HG02610 (cell line): ENCODE data around the gene ABCB1.

Source experiments
- ATAC-seq: cut with Tn5 transposase; IDR thresholded peaks from one replicate; pipeline ENCODE4 v1.9.1; 2021; ENCODE audit warnings: mild to moderate bottlenecking, moderate library complexity; ENCODE audit not compliant: unreplicated experiment

Gene ABCB1

DNA sequence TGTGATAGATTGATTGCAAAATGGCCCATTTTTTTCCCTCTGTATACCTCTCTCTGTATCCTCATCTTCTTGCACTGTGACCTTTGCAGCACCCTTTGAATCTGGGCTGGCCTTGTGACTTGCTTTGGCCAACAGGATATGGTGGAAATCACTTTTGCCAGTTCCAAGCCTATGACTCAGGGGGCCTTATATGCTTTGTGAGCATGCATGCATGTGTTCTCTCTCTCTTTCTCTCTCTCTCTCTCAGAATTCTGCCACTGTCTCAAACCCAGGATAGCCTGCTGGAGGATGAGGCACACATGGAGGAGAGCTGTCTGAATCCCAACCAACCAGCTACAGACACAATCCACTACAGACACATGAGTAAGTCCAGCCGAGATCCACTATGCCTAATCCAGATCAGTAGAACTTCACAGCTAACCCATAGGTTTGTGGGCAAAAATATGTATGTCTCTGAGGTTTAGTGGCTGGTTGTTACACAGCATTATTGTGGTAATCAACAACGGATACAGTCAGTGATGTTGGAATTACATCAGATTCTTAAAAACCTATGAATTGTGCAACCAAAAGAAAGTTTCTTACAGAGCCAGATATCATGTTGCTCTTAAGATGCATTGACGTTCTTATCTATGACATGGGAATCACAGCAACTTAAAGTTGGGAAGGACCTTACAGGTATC lies 83.4 kb downstream of the ABCB1 start:
- no peak for ATAC-seq

DNA sequence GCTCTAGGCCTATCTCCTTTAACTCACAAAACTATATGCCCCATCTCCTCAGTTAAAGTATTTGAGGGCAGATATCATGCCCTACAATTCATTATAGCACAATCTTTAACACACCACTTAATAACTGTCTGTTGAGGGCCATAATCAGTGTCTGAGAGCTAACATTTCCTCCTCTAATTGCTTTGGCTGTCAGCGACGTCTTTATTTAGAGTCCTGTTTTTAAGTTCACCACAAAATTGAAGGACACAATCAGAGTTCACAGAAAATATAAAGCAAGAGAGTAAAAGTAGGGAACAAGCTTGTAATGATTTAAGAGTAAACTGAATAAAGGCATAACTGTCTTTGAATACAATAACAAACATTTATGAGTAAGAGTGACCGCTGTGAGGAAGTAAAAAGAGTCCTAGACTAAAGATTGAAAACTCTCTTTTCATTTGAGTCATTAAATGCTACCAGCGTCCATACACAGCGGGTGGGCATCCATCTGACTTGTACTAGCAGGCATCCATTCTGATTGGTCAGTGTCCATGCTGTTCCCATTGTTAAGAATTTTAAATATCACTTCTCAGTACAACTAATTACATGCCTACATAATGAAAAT lies 86.8 kb downstream of the ABCB1 start:
- ATAC-seq, result no peak

DNA sequence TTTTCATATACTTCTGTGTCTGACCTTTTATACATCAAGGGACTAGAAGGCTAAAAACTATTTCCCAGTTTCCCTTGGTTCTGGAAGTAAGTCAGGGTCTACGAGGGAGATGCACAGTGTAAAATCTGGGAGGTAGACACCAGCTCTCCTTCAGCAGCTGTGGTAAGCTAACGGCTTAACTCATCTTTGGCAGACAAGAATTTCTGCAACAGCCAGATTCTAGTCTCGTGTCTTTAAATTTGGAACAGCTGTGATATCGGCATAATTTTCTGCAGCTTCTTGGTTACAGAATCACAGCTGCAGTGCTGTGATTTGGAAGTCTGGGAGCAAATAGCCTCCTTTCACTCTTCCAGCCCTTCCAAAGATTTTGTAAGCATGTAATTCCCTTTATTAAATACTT lies 87.8 kb downstream of the ABCB1 start:
- ATAC-seq, result no peak

DNA sequence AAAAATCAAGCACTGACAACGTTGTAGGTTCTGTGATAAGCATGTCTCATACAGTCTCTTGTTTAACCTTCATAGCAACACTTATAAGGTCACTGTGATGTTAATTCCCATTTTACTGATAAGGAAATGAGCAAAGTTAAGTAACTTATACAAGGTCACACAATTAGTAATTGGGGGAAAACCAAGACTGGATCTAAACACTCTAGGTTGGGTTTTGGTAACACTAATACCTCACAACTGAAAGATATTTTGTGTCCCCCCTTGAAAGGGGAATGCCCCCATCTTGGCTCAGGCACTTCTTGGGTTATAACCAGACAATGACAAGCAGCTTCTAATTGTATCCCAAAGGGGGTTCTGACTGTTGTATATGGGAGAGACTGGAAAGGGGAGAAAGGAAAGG lies 89.2 kb downstream of the ABCB1 start:
- ATAC-seq, result peak; percentile 42

DNA sequence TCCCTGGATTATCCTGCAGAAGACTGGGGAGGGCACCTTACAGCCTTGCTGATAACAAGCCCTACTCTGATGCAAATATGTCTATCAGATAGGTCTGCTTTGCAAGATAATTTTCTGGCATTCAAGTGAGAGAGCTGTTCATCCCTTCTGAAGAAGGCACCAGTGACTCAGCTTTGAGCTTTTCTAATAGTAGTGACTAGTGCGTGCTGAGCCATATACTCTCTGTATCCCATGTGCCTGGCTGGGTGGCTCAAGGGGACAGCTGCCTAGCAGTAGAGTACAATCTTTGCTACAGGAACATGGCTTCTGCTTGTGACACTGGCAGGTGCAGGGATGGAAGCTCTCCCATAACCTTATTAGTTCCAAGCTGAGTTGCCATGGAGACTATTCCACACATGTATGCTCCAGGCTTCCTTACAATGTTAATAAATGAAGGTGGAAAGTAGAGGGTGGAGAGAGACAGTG lies 90.2 kb downstream of the ABCB1 start:
- no peak for ATAC-seq

DNA sequence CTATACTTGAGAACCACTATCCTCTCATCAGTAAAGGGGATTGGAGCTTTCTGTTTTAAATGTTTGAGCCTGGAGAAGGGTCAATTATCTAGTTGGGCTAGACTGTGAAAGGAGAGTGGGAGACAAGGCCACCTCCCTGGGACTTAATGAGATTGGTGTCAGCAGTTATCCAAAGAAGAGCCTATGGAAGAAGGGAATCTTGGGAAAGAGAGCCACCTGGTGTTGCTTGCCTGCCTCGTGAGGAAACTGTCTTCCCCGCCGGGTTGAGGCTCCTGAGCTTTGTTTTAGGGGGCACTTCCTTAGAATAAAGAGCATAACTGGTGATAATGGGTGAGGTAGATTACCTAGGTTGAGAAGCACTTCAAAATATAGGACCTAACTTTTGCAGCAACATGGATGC lies 93.2 kb downstream of the ABCB1 start:
- no peak for ATAC-seq

DNA sequence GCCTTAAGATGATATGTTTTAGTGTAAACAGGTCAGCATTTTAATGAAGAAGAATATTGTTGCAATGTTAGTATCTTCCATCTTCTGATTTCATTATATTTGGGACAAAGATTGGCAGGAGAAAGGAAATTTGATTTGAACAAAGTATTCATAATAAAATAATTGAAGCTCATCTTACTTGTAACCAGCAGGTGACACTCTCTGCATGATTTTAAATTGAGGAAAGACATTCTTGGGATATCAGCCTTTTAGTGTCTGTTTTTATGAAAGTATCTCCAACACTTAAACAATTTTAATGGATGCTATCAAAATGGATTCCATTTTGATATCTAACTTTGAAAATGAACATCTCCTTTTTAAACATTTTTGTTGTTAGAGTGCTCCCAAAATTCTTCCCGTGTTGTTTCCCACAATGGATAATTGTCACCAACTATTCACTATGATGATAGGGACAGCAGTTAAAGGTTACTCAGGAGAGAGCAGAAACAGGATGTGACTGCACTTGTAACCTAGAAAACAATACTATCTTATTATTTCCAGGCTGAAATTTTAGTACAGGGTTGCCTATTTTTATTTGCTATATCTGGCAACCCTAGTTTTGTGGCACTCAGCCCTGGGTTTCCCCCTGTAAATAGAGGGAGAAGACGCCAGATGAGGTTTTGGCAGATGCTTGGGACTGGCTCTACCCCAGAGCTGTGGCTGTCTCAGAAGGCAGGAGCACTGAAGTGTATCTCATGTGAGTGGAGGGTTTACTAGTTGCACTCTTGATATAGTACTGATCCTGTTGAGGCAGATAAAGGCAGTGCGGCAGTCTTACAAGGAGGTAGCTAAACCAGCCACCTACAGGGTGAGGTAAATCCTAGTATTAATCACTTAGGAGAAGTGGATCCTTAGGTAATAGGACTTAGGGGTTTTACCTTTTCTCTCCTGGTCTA lies 94.2 kb downstream of the ABCB1 start:
- ATAC-seq, result peak; percentile 34

DNA sequence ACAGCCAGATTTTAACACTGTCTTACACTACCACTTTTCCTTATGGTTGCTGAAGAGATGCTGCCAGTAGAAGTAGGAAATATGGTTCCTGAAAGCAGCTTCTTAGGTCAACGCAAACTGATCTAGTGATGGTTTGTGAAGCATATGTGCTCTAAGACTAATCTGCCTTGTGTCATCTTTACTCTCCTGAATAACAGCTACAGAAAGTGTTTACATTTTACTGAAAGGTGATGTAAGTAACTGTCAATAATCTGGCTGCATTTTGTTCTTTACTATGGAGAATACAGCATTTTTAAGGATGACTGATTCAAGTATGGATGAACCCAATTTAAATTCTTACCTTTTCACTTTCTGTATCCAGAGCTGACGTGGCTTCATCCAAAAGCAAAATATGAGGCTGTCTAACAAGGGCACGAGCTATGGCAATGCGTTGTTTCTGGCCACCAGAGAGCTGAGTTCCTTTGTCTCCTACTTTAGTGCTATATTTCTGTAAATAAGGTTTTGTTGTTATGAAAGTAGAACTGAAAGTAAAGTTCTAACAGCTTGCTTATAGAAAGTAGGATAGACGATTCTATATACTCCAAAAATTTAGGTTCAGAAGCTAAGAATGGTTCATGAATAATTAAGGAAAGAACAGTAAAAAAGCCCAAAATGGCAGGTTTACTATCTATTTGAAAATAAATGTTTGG lies 95.0 kb downstream of the ABCB1 start:
- ATAC-seq, result no peak

DNA sequence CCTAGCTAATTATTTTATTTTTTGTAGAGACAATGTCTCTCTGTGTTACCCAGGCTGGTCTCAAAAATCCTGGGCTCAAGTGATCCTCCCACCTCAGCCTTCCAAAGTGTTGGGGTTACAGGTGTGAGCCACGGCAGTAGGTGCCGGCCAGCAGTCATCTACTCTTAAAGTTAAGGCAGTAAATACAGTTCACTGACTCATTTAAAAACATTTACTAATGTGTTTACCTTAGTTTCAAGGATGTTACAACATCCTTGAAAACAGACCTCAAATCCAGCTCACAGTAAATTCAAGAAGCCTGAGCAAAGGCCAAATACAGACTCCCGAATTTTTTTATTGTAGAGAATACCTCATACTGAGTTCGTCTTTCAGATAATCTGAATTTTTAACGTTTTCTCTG lies 95.6 kb downstream of the ABCB1 start:
- no peak for ATAC-seq

DNA sequence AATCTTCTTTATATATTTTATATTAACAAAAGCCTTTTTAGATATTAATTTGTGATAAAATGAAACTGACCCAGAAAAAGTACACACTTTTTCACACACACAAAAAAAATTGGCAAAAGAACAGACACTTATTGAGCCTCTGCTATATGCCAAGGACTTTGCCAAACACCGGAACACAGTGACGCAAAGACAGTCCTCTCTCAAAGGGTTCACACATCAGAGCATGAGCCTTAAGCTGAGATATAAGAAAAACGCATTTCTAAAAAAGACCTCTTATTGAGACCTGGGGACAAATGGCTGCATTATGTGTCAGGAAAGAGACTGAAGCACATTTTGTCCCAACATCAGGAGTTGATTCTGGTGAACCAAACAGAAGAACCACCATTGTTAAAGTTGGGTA lies 101.2 kb downstream of the ABCB1 start:
- no peak for ATAC-seq

DNA sequence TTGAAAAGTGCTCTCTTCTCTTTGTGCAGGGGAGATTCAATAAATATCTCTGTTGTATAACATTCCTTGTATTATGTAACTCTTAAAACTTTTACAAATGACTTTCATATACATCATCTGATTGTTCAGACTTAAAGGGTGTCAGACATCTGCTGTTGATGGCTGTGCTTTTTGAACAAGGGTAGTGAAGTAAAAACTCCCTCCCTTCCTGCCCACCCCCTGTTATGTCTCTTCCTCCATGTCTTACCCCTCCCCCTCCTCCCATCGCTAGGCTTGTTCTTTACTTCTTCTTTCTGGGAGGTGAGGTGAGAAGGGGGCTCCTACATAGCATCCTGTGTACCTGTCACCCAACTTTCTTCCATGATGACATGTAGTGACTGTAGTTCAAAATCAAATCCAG lies 101.8 kb downstream of the ABCB1 start:
- peak; percentile 64 for ATAC-seq

DNA sequence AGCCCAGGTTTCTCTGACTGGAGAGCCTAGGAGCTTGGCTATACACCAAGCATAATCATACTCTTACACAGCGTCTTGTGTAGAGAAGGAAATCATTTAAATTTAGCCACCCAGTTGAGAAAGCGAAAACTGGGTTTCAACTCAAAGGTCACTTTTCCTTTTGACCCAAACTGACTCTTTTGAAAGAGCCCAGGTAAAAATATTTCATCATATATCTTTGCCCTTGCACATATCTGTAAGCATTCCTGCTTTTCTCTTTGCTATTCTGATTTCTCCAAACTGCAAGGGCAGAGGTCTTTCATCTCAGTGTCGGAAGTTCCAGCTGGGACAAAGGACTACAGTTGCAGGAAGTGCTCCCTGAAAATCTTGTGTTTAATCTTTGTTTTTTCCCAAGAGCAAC lies 103.2 kb downstream of the ABCB1 start:
- no peak for ATAC-seq

DNA sequence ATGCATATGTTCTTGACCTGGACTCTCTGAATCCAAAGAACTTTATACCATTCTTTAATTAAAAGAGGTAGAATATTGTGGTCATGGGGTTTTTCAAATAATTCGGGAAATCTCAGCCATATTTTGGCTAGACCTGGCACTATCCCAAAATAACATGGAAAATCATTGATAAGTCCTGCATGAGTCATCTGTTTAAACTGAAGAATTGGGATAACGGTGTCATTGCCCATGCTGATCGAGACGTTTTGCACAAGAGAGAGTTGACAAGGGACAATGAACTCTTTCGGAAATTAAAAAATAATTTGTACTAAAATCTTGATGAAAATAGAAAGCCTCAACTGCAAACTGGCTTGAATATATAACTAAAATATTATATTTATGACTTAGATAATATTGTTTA lies 105.3 kb downstream of the ABCB1 start:
- ATAC-seq, result no peak

DNA sequence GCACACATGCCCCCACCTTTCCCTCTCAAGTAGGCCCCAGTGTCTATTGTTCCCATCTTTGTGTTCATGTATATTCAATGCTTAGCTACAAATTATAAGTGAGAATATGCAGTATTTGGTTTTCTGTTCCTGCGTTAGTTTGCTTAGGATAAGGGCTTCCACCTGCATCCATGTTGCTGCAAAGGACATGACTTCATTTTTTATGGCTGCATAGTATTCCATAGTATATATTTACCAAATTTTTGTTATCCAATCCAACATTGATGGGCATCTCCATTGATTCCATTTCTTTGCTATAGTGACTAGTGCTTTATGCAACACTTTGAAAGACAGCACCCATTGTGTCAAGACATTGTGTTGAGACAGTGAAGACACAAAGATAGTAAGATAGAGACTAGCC lies 106.2 kb downstream of the ABCB1 start:
- no peak for ATAC-seq

DNA sequence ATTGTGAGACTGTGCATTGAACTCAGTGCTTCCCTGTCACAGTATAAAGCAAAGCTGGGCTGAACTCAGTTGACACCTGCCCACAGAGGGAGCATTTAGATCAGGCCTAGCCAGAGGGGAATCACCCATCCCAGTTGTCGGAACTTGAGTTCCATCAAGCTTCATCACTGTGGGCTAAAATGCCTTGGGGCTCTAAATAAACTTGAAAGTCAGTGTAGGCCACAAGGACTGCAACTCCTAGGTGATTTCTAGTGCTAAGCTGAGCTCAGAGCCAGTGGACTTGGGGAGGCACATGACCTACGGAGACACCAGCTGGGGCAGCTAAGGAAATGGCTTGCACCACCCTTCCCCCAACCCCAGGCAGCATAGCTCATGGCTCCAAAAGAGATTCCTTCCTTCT lies 117.6 kb downstream of the ABCB1 start:
- no peak for ATAC-seq

DNA sequence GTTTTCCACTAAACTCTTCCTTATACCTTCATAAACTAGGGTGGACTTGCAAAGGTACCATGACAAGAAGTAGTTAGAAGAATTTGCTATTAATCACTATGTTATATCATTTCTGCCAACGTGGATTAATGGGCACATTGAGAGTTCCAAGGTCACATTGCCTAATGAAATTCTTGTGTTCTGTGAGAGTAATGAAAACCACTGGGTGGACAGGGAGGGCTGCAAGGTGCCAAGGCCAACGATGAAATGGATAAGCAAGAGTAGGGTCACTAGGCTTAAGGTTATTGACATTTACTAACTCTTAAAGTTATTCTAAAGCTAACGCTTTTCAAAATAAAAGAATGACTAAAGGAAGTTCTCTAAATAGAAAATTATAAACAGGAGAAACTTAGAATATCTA lies 118.6 kb downstream of the ABCB1 start:
- no peak for ATAC-seq

DNA sequence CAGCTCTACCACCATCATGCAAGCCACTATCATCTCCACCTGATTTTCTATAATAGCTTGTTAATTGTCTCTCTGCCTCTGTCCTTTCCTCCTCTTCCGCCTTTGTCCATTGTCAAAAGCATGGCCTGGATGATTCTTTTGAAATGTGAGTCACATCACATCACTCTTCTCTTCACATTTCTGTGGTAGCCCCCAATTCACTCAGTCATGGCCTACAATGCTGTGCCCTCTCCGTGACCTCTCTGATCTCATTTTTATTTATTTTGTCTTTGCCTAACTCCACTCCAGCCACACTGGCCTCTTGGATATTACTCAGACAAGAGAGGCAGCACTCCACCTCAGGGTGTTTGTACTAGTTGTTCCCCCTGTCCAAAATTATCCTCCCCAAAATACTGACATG lies 120.3 kb downstream of the ABCB1 start:
- no peak for ATAC-seq

DNA sequence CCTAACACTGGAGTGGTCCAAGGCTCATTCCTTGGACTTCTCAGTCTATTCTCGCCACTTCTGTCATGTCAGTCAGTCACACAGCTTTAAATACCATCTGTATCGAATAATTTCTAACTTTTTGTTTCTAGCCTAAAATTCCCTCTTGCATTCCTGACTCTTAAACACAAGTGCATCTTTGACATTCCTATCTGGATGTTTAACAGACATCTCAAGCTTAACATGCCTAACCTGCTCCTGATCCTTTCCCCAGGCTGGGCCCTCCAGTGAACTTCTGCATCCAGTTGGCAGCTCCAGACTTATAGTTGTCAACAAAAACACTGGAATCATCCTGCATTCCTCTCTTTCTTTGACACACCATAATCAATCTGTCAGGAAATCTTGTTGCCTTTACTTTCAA lies 120.7 kb downstream of the ABCB1 start:
- ATAC-seq, result no peak

DNA sequence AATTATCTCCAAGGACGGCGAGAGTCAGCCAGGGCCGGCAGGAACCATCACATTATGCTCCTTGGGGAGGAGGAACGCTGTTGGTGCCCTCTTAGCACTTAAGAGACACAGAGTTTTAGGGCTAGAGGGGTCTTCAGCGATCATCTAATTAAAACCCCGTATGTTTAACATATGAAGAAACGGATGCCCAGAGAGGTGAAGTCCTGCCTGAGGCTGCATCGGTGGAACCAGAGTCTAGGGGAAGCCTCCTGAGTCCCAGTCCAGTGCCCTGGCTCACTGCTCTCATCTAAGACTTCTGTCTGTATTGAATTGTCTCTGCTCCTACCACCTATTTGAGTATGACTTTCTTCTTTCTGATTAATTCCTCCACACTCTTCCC lies 124.5 kb downstream of the ABCB1 start:
- ATAC-seq, result no peak

DNA sequence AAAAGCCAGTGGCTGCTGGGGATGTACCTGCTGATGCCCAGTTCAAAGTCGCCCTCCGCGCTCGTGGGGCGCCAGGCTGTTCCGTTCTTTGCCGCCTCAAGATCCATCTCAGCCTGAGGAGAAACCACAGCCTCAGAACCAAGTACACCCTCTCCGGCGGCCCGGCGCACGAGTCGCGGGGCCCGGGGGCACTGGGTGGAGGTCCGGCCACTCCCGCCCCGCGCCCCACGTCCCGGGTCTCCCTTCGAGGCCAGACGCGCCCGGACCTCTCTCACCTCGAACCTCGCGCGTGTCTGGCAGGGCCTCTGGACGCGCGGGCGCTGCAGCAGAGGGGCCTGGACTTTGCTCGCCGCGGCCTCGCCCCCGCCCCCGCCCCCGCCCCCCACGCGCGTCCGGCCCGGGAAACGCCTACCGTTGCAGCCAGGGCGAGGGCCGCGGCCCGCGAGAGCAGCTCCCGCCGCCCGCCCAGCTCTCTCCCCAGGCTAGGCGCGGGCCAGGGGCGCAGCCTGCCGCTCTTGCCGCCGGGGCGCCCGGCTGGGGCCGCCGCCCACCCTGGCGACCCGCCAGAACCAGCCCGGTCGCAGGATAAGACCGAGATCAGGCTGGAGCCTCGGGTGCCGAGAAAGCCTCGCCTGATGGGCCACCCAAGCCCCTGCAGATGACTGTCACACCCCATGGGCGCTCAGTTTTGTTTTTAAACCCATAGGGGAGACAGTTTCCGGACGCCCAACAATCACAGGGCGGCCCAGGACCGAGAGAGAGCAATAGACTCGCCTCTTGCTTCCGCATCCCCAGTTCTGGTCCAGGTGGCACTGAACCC lies 125.1 kb downstream of the ABCB1 start, which contains the start of gene ABCB4:
TSS of gene ABCB4 (minus strand) at position 322 of the 820 bp plus-strand sequence. CDS start at position 107, 215 bp downstream.
- peak; percentile 9 for ATAC-seq
